ENCODE data around the gene LARP4B.

LARP4B gene

GRCh38 chr10:792083-792791, 139.3 kb downstream of the LARP4B start:
- Histone ChIP-seq H3K4me3 (ENCODE audit: low read depth, low read length) (no peak overlapping the region), H3K4me1 (ENCODE audit: control insufficient read depth, insufficient read depth, low read length) (no peaks in the 10 kb centered on the region), H3K9me3 (ENCODE audit: control insufficient read depth, insufficient read depth, low read depth, low read length) (no peaks in the 10 kb centered on the region; the same call in 1 of the 2 replicates), H3K36me3 (ENCODE audit: control insufficient read depth in 2 of 2, insufficient read depth in 1 of 2, low read length in 2 of 2) (peaks cover 0 to 5% of the 10 kb centered on the region in 2 experiments; a peak in 1 of 3 replicates), H3K27ac (ENCODE audit: extremely low read depth, low read depth, low read length) (no peak overlapping the region)
- ChIA-PET CTCF (interaction anchor here (0.7 kb wide), 1 partner anchor 18 kb away, joined by 3 read pairs; no protein-coding TSS in a partner anchor), POLR2A (no interaction called here)
- no peak for TF ChIP-seq ZNF558 (tag by site-specific recombination; IDR thresholded peaks at IDR 0.05)
- TF ChIP-seq TSHZ1 (tag by site-specific recombination; IDR thresholded peaks at IDR 0.05; ENCODE audit: borderline replicate concordance), result no peak
- TF ChIP-seq, protein P1, sequence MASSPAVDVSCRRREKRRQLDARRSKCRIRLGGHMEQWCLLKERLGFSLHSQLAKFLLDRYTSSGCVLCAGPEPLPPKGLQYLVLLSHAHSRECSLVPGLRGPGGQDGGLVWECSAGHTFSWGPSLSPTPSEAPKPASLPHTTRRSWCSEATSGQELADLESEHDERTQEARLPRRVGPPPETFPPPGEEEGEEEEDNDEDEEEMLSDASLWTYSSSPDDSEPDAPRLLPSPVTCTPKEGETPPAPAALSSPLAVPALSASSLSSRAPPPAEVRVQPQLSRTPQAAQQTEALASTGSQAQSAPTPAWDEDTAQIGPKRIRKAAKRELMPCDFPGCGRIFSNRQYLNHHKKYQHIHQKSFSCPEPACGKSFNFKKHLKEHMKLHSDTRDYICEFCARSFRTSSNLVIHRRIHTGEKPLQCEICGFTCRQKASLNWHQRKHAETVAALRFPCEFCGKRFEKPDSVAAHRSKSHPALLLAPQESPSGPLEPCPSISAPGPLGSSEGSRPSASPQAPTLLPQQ (tag by site-specific recombination; IDR thresholded peaks at IDR 0.05), result no peak
- TF ChIP-seq ZNF248 (tag by site-specific recombination; IDR thresholded peaks at IDR 0.05), result no peak
- TF ChIP-seq ZSCAN4 (tag by site-specific recombination; IDR thresholded peaks at IDR 0.05), result no peak
- TF ChIP-seq ZNF274 (IDR thresholded peaks at IDR 0.05; ENCODE audit: low read length), result no peak
- no peak for TF ChIP-seq ZNF274 (tag by site-specific recombination; IDR thresholded peaks at IDR 0.05; ENCODE audit: borderline replicate concordance)
- TF ChIP-seq TRIM28 (IDR thresholded peaks at IDR 0.05; ENCODE audit: borderline replicate concordance, low read length), result no peak
- TF ChIP-seq ZBTB21 (tag by site-specific recombination; IDR thresholded peaks at IDR 0.05), result no peak
- TF ChIP-seq GLIS2 (tag by site-specific recombination; IDR thresholded peaks at IDR 0.05), result no peak
- no peak for TF ChIP-seq GFI1B (tag by site-specific recombination; IDR thresholded peaks at IDR 0.05)
- TF ChIP-seq, protein P2, sequence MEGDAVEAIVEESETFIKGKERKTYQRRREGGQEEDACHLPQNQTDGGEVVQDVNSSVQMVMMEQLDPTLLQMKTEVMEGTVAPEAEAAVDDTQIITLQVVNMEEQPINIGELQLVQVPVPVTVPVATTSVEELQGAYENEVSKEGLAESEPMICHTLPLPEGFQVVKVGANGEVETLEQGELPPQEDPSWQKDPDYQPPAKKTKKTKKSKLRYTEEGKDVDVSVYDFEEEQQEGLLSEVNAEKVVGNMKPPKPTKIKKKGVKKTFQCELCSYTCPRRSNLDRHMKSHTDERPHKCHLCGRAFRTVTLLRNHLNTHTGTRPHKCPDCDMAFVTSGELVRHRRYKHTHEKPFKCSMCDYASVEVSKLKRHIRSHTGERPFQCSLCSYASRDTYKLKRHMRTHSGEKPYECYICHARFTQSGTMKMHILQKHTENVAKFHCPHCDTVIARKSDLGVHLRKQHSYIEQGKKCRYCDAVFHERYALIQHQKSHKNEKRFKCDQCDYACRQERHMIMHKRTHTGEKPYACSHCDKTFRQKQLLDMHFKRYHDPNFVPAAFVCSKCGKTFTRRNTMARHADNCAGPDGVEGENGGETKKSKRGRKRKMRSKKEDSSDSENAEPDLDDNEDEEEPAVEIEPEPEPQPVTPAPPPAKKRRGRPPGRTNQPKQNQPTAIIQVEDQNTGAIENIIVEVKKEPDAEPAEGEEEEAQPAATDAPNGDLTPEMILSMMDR (tag by site-specific recombination; IDR thresholded peaks at IDR 0.05), result no peak
- TF ChIP-seq, protein P3, sequence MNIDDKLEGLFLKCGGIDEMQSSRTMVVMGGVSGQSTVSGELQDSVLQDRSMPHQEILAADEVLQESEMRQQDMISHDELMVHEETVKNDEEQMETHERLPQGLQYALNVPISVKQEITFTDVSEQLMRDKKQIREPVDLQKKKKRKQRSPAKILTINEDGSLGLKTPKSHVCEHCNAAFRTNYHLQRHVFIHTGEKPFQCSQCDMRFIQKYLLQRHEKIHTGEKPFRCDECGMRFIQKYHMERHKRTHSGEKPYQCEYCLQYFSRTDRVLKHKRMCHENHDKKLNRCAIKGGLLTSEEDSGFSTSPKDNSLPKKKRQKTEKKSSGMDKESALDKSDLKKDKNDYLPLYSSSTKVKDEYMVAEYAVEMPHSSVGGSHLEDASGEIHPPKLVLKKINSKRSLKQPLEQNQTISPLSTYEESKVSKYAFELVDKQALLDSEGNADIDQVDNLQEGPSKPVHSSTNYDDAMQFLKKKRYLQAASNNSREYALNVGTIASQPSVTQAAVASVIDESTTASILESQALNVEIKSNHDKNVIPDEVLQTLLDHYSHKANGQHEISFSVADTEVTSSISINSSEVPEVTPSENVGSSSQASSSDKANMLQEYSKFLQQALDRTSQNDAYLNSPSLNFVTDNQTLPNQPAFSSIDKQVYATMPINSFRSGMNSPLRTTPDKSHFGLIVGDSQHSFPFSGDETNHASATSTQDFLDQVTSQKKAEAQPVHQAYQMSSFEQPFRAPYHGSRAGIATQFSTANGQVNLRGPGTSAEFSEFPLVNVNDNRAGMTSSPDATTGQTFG (tag by site-specific recombination; IDR thresholded peaks at IDR 0.05; ENCODE audit: borderline replicate concordance), result no peak

- H3K4me1 ChIP-seq (ENCODE audit: control insufficient read depth, insufficient read depth, low read length), result no peaks in the 10 kb centered on the region
- peaks cover 0 to 5% of the 10 kb centered on the region in 2 experiments; a peak in 1 of 3 replicates for H3K36me3 ChIP-seq (ENCODE audit: control insufficient read depth in 2 of 2, insufficient read depth in 1 of 2, low read length in 2 of 2)
- POLR2A ChIA-PET, result no interaction called here
- no peak overlapping the region for H3K4me3 ChIP-seq (ENCODE audit: low read depth, low read length)
- TF ChIP-seq ZSCAN4 (tag by site-specific recombination; IDR thresholded peaks at IDR 0.05) (peak; percentile 98), FEZF1 (tag by site-specific recombination; IDR thresholded peaks at IDR 0.05) (no peak), ZSCAN30 (tag by site-specific recombination; IDR thresholded peaks at IDR 0.05) (no peak), ZNF24 (tag by site-specific recombination; IDR thresholded peaks at IDR 0.05) (no peak)
- H3K27ac ChIP-seq (ENCODE audit: extremely low read depth, low read depth, low read length), result no peak overlapping the region
- CTCF ChIA-PET, result interaction anchor here (0.7 kb wide), 1 partner anchor 18 kb away, joined by 3 read pairs; no protein-coding TSS in a partner anchor
- H3K9me3 ChIP-seq (ENCODE audit: control insufficient read depth, insufficient read depth, low read depth, low read length), result no peaks in the 10 kb centered on the region; the same call in 1 of the 2 replicates
Observed at GRCh38 chr10:791639-792038, 139.9 kb downstream of the LARP4B start.
